Subcutaneous adipose tissue (tissue), 4 donors: Measurements from ENCODE around the gene KRT71. TPM values are rescaled to one million over a fixed set of nuclear protein-coding genes. Genes with fewer than 3 reads are reported as not detected.

Experiments
- total RNA-seq, 4 donors: library from RNA; depleted of rRNA; stranded (reverse); fragments of >200 nt; gene quantifications; one replicate each; pipeline ENCODE4 v1.1.0, GENCODE V29; 2016
- TF ChIP-seq, protein P1 (sequence below): fragments of 450-650 bp; IDR thresholded peaks from one replicate; pipeline ENCODE4 v1.5.1; 2016; ENCODE audit warnings: low read depth, mild to moderate bottlenecking, control low read depth, antibody characterized with exemption, moderate library complexity

Gene KRT71
- total RNA-seq, 4 donors from 2014 or later, result not detected

DNA sequence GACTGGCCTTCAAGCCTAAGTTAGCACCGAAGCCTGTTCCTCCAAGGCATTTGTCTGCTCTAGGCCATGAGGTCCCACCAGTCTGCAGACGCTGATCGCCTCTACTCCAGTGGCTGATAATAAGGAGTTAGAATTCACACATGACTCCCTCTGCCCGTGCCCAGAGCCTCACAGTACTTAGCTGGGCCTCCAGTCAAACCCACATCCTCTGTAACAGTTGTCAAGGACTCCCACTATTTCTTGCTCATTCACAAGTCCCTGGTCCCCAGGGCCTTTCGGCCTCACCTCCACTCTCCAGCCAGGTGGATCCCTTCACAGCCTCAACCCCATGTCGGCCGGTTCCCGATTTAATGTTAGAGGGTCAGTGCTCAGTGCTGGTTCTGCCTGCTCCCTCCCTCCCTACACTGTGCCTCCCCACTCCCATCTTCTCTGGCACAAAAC, 26.4 kb downstream of the KRT71 start:
- TF ChIP-seq, protein P1, sequence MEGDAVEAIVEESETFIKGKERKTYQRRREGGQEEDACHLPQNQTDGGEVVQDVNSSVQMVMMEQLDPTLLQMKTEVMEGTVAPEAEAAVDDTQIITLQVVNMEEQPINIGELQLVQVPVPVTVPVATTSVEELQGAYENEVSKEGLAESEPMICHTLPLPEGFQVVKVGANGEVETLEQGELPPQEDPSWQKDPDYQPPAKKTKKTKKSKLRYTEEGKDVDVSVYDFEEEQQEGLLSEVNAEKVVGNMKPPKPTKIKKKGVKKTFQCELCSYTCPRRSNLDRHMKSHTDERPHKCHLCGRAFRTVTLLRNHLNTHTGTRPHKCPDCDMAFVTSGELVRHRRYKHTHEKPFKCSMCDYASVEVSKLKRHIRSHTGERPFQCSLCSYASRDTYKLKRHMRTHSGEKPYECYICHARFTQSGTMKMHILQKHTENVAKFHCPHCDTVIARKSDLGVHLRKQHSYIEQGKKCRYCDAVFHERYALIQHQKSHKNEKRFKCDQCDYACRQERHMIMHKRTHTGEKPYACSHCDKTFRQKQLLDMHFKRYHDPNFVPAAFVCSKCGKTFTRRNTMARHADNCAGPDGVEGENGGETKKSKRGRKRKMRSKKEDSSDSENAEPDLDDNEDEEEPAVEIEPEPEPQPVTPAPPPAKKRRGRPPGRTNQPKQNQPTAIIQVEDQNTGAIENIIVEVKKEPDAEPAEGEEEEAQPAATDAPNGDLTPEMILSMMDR, result no peak

DNA sequence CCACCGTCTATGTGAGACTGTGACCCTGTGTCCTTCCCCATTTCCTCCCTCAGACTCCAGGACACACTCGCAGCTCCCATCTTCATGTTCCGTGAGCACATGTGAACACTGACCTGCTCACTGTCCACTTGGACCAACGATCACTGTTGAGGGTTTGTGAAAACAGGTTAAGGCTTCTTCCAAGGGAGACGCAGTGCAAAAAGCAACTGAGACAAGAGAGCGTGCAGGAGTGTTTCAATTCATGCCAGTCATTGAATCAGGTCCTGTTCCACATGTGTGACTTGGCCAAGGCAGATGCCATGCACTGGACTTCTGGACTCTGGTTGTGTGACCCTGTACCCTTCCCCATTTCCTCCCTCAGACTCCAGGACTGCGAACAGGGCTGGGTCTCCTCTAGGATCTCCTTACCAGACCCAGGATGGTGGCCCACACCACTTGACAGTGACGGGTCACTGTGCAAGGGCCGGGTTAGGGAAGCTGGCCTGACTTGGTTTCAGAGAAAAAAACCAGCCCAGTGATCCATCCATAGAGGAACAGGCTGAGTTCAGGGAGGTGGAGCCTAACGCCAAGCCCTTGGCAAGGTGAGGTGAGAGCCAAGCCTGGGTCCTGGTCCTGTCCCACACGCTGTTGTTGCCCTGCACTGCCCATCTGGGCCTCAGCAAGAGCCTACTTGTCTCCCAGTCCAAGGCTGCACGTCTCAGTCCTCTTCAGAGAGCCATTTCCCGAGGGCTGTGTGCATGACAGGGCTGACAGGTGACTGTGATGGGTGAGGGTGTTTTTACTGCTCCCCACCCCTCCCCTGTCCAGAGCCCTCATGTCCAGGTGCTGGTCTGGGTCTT, 27.1 kb downstream of the KRT71 start:
- TF ChIP-seq, protein P1, result no peak

DNA sequence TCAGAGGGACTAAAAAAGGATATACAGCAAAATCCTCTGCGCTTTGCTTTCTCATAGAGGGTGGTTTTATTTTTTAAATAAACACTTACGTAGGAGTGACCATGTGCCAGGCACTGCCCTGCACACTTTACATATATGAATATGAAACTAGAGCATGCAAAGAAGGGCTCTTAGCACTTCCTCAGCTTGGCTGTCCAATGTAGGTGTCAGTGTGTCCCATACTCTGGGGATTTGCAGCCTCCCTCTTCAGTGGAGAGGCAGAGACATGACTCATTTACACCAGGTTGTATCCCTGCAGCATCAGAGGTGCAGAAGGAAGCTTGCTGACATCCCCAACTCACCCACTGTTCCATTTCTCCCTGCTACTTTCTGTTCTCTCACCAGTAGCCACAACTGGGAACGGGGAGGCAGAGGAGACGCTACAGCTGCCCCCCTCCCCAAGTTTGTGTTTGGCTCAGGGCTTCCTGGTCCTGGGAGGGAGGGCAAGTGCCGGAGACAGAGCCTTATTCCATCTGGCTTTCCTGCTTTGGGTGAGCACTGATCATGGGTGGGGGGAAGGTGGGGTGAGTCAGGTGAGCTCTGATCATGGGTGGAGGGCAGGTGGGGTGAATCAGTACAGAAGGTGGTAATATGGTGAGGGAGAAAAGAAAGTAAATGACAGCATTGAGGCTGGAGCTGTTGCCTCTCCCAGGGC, 27.9 kb downstream of the KRT71 start:
- TF ChIP-seq, protein P1, result no peak

DNA sequence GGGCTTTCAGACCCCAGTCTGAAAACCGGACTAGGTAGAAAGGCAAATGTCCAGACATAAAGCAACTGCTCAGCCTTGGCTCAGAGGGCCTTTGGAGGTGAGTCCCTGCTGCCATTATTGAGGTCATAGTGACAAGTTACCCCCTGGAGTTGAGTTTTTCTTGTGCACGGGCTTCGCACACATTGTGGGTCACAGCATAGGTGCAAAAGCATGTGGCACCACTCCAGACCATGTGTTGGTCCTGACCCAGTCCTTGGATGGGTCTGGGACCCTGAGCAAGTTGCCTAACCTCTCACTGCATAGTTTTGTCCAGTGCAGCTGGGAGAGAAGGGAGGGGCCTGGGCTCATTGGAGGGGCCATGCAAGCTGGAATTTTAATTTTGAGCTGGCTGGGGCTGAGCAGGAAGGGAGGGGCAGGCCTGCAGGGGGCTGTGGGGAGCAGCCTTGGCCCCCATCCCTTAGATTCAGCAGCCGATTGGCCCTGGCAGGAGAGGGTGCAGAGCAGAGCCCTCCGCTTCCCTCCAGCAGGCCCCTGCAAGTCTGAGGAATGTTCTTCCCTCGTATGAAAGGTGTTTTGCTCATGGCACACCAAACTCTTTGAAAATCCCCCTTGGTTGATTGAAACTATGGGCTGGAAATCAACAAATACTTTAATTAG, 28.6 kb downstream of the KRT71 start:
- TF ChIP-seq, protein P1, result no peak

DNA sequence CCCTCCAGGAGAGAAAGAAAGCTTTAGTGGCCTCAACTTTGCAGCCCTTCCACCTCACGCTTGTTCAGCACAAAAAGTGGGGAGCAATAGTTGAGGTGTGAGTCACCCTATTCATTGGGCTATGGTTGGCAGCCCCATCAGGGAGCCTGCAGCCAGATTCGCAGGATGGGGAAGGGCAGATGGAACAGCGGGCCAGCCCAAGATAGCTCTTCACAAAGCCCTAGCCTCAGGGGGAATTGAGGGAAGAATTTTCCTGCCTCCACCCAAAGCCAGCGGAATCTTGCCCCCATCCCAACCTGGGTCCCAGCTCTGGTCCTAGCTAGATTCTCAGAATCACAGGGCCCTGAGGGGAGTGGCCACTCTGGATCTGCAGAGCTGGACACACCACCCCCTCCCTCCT, 29.1 kb downstream of the KRT71 start:
- TF ChIP-seq, protein P1, result no peak

DNA sequence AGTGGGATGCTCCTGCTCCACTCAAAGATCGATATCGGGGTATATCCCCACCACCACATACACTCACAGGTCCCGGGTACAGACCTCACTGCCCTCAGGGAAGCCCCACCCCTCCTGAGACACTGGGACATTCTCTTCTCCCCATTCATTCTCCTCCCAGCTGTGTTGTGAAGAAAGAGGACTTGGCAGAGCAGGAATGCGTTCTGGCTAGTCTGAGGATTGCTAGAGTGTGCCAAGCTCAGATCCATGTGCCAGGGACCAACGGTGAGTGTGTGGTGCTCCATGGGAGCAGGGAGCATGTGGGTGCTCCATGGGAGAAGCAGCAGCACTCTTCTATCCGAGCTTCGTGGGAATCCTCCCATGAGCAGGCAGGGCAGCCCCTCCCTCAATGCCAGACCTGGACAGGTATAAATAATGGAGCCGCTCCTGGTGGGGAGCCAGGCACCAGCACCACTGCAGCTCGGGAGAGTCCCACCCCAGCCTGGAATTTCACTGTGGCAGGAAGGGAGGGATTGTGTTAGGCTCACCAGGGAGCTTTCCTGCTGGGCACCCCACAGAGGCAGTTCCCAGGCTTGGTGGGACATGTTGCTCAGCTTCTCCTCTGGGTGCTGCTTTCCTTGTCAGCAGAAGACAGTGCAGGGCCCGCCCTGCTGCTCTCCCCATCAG, 30.5 kb downstream of the KRT71 start:
- TF ChIP-seq, protein P1, result no peak
